ENCODE results near the gene AGBL2.
"Not testable (repeated sequence)": the region's sequence is repeated elsewhere in the genome, so short reads cannot be mapped to it uniquely, and the experiment has no call there.

The AGBL2 gene

GRCh38 chr11:47715082-47715669 lies at the start of gene AGBL2:
AGBL2 (minus strand) TSS chr11:47715369; CDS start chr11:47714650, 719 bp downstream.
- Histone ChIP-seq H3K4me1 (ENCODE audit: control insufficient read depth, low read depth, low read length) (no peaks in the 10 kb centered on the region), H3K27ac (ENCODE audit: low read length) (no peak within 1 kb of the TSS), H3K36me3 (ENCODE audit: control insufficient read depth, low read depth, low read length) (peaks cover 35% of the 10 kb centered on the region), H3K27me3 (ENCODE audit: control insufficient read depth, insufficient read depth, low read length) (no peaks in the 10 kb centered on the region), H3K9ac (ENCODE audit: low read length) (peak within 1 kb of the TSS; percentile 30), H3K4me3 (ENCODE audit: low read length) (peak within 1 kb of the TSS; percentile 58), H3K9me3 (ENCODE audit: control insufficient read depth, low read depth, low read length) (no peaks in the 10 kb centered on the region)

GRCh38 chr11:47759291-47759690 lies 44.1 kb upstream of the AGBL2 start:
- H3K27me3 ChIP-seq (ENCODE audit: control insufficient read depth, insufficient read depth, low read length); H3K4me3 ChIP-seq (ENCODE audit: low read length); H3K9me3 ChIP-seq (ENCODE audit: control insufficient read depth, low read depth, low read length); H3K4me1 ChIP-seq (ENCODE audit: control insufficient read depth, low read depth, low read length); H3K9ac ChIP-seq (ENCODE audit: low read length); H3K27ac ChIP-seq (ENCODE audit: low read length): not testable (repeated sequence)
- peaks cover 68% of the 10 kb centered on the region for H3K36me3 ChIP-seq (ENCODE audit: control insufficient read depth, low read depth, low read length)

GRCh38 chr11:47756208-47756607 lies 41.0 kb upstream of the AGBL2 start:
- Histone ChIP-seq H3K4me1 (ENCODE audit: control insufficient read depth, low read depth, low read length) (no peaks in the 10 kb centered on the region), H3K27ac (ENCODE audit: low read length) (no peak overlapping the region), H3K4me3 (ENCODE audit: low read length) (no peak overlapping the region), H3K27me3 (ENCODE audit: control insufficient read depth, insufficient read depth, low read length) (no peaks in the 10 kb centered on the region), H3K9me3 (ENCODE audit: control insufficient read depth, low read depth, low read length) (no peaks in the 10 kb centered on the region), H3K9ac (ENCODE audit: low read length) (no peak overlapping the region), H3K36me3 (ENCODE audit: control insufficient read depth, low read depth, low read length) (peaks cover 71% of the 10 kb centered on the region)

- Histone ChIP-seq H3K4me1 (ENCODE audit: control insufficient read depth, low read depth, low read length) (no peaks in the 10 kb centered on the region), H3K27me3 (ENCODE audit: control insufficient read depth, insufficient read depth, low read length) (no peaks in the 10 kb centered on the region), H3K36me3 (ENCODE audit: control insufficient read depth, low read depth, low read length) (peaks cover 78% of the 10 kb centered on the region), H3K9ac (ENCODE audit: low read length) (no peak overlapping the region), H3K4me3 (ENCODE audit: low read length) (no peak overlapping the region), H3K27ac (ENCODE audit: low read length) (no peak overlapping the region), H3K9me3 (ENCODE audit: control insufficient read depth, low read depth, low read length) (no peaks in the 10 kb centered on the region)
Observed at GRCh38 chr11:47750725-47751124, 35.6 kb upstream of the AGBL2 start.

GRCh38 chr11:47742494-47742893 lies 27.3 kb upstream of the AGBL2 start:
- H3K9me3 ChIP-seq (ENCODE audit: control insufficient read depth, low read depth, low read length); H3K4me1 ChIP-seq (ENCODE audit: control insufficient read depth, low read depth, low read length); H3K9ac ChIP-seq (ENCODE audit: low read length); H3K4me3 ChIP-seq (ENCODE audit: low read length); H3K27me3 ChIP-seq (ENCODE audit: control insufficient read depth, insufficient read depth, low read length); H3K27ac ChIP-seq (ENCODE audit: low read length): not testable (repeated sequence)
- H3K36me3 ChIP-seq (ENCODE audit: control insufficient read depth, low read depth, low read length), result peaks cover 90% of the 10 kb centered on the region

GRCh38 chr11:47737817-47738216 lies 22.6 kb upstream of the AGBL2 start:
- H3K36me3 ChIP-seq (ENCODE audit: control insufficient read depth, low read depth, low read length), result peaks cover 82% of the 10 kb centered on the region
- H3K9me3 ChIP-seq (ENCODE audit: control insufficient read depth, low read depth, low read length); H3K4me3 ChIP-seq (ENCODE audit: low read length); H3K27me3 ChIP-seq (ENCODE audit: control insufficient read depth, insufficient read depth, low read length); H3K27ac ChIP-seq (ENCODE audit: low read length); H3K9ac ChIP-seq (ENCODE audit: low read length); H3K4me1 ChIP-seq (ENCODE audit: control insufficient read depth, low read depth, low read length): not testable (repeated sequence)

- no peak overlapping the region for H3K4me3 ChIP-seq (ENCODE audit: low read length)
- no peak overlapping the region for H3K9ac ChIP-seq (ENCODE audit: low read length)
- H3K9me3 ChIP-seq (ENCODE audit: control insufficient read depth, low read depth, low read length), result no peaks in the 10 kb centered on the region
- H3K36me3 ChIP-seq (ENCODE audit: control insufficient read depth, low read depth, low read length), result peaks cover 90% of the 10 kb centered on the region
- H3K4me1 ChIP-seq (ENCODE audit: control insufficient read depth, low read depth, low read length), result no peaks in the 10 kb centered on the region
- H3K27me3 ChIP-seq (ENCODE audit: control insufficient read depth, insufficient read depth, low read length), result no peaks in the 10 kb centered on the region
- H3K27ac ChIP-seq (ENCODE audit: low read length), result no peak overlapping the region
Observed at GRCh38 chr11:47732271-47732670, 17.1 kb upstream of the AGBL2 start.

- no peak overlapping the region for H3K9ac ChIP-seq (ENCODE audit: low read length)
- no peaks in the 10 kb centered on the region for H3K27me3 ChIP-seq (ENCODE audit: control insufficient read depth, insufficient read depth, low read length)
- no peaks in the 10 kb centered on the region for H3K4me1 ChIP-seq (ENCODE audit: control insufficient read depth, low read depth, low read length)
- no peak overlapping the region for H3K4me3 ChIP-seq (ENCODE audit: low read length)
- H3K36me3 ChIP-seq (ENCODE audit: control insufficient read depth, low read depth, low read length), result peaks cover 92% of the 10 kb centered on the region
- no peak overlapping the region for H3K27ac ChIP-seq (ENCODE audit: low read length)
- no peaks in the 10 kb centered on the region for H3K9me3 ChIP-seq (ENCODE audit: control insufficient read depth, low read depth, low read length)
Observed at GRCh38 chr11:47731475-47731874, 16.3 kb upstream of the AGBL2 start.

- Histone ChIP-seq H3K27me3 (ENCODE audit: control insufficient read depth, insufficient read depth, low read length) (no peaks in the 10 kb centered on the region), H3K4me3 (ENCODE audit: low read length) (no peak overlapping the region), H3K9ac (ENCODE audit: low read length) (no peak overlapping the region), H3K27ac (ENCODE audit: low read length) (no peak overlapping the region), H3K9me3 (ENCODE audit: control insufficient read depth, low read depth, low read length) (no peaks in the 10 kb centered on the region), H3K4me1 (ENCODE audit: control insufficient read depth, low read depth, low read length) (no peaks in the 10 kb centered on the region), H3K36me3 (ENCODE audit: control insufficient read depth, low read depth, low read length) (peaks cover 90% of the 10 kb centered on the region)
Observed at GRCh38 chr11:47726878-47727514, 11.8 kb upstream of the AGBL2 start.

- peaks cover 86% of the 10 kb centered on the region for H3K36me3 ChIP-seq (ENCODE audit: control insufficient read depth, low read depth, low read length)
- H3K27me3 ChIP-seq (ENCODE audit: control insufficient read depth, insufficient read depth, low read length), result no peaks in the 10 kb centered on the region
- H3K9ac ChIP-seq (ENCODE audit: low read length), result no peak overlapping the region
- H3K27ac ChIP-seq (ENCODE audit: low read length), result no peak overlapping the region
- H3K9me3 ChIP-seq (ENCODE audit: control insufficient read depth, low read depth, low read length), result no peaks in the 10 kb centered on the region
- no peaks in the 10 kb centered on the region for H3K4me1 ChIP-seq (ENCODE audit: control insufficient read depth, low read depth, low read length)
- no peak overlapping the region for H3K4me3 ChIP-seq (ENCODE audit: low read length)
Observed at GRCh38 chr11:47726118-47726442, 10.9 kb upstream of the AGBL2 start.

- no peak overlapping the region for H3K9ac ChIP-seq (ENCODE audit: low read length)
- H3K4me1 ChIP-seq (ENCODE audit: control insufficient read depth, low read depth, low read length), result no peaks in the 10 kb centered on the region
- H3K4me3 ChIP-seq (ENCODE audit: low read length), result no peak overlapping the region
- H3K27ac ChIP-seq (ENCODE audit: low read length), result no peak overlapping the region
- no peaks in the 10 kb centered on the region for H3K27me3 ChIP-seq (ENCODE audit: control insufficient read depth, insufficient read depth, low read length)
- peaks cover 84% of the 10 kb centered on the region for H3K36me3 ChIP-seq (ENCODE audit: control insufficient read depth, low read depth, low read length)
- H3K9me3 ChIP-seq (ENCODE audit: control insufficient read depth, low read depth, low read length), result no peaks in the 10 kb centered on the region
Observed at GRCh38 chr11:47725442-47726117, 10.4 kb upstream of the AGBL2 start.
